Activated CD4-positive, alpha-beta T cell treated with anti-CD3 and anti-CD28 coated beads for 48 hours (primary cell): ENCODE measurements around the gene CSMD2.
"Not testable (repeated sequence)": the region's sequence is repeated elsewhere in the genome, so short reads cannot be mapped to it uniquely, and the experiment has no call there.

ENCODE experiments used
- DNase-seq: peaks from one replicate; pipeline ENCODE4 v3.0.0-alpha.2; 2020

The CSMD2 gene

GRCh38 chr1:34050709-34051485 lies 114.1 kb downstream of the CSMD2 start:
- DNase-seq, result no peak

- no peak for DNase-seq
Observed at GRCh38 chr1:34049994-34050393, 115.0 kb downstream of the CSMD2 start.

GRCh38 chr1:34049477-34049876 lies 115.6 kb downstream of the CSMD2 start:
- DNase-seq, result no peak

- no peak for DNase-seq
Observed at GRCh38 chr1:34037856-34038255, 127.2 kb downstream of the CSMD2 start.

GRCh38 chr1:34037109-34037508 lies 127.9 kb downstream of the CSMD2 start:
- DNase-seq, result no peak

- DNase-seq, result no peak
Observed at GRCh38 chr1:34034036-34034435, 131.0 kb downstream of the CSMD2 start.

GRCh38 chr1:34029954-34030353 lies 135.1 kb downstream of the CSMD2 start:
- DNase-seq, result no peak

GRCh38 chr1:34029515-34029914 lies 135.5 kb downstream of the CSMD2 start:
- no peak for DNase-seq

GRCh38 chr1:34028381-34029055 lies 136.5 kb downstream of the CSMD2 start:
- DNase-seq, result no peak

GRCh38 chr1:34025675-34026074 lies 139.4 kb downstream of the CSMD2 start:
- no peak for DNase-seq

- no peak for DNase-seq
Observed at GRCh38 chr1:34024485-34024884, 140.5 kb downstream of the CSMD2 start.

GRCh38 chr1:34019741-34020552 lies 145.1 kb downstream of the CSMD2 start:
- no peak for DNase-seq

- no peak for DNase-seq
Observed at GRCh38 chr1:34018285-34018684, 146.7 kb downstream of the CSMD2 start.

- not testable (repeated sequence) for DNase-seq
Observed at GRCh38 chr1:34016281-34016680, 148.7 kb downstream of the CSMD2 start.

GRCh38 chr1:34013958-34014737 lies 150.9 kb downstream of the CSMD2 start:
- DNase-seq, result peak; percentile 34

GRCh38 chr1:34013136-34013535 lies 151.9 kb downstream of the CSMD2 start:
- no peak for DNase-seq

GRCh38 chr1:34009340-34009985 lies 155.6 kb downstream of the CSMD2 start:
- DNase-seq, result no peak

GRCh38 chr1:34007760-34008159 lies 157.3 kb downstream of the CSMD2 start:
- DNase-seq, result no peak

GRCh38 chr1:34005309-34005708 lies 159.7 kb downstream of the CSMD2 start:
- no peak for DNase-seq

- no peak for DNase-seq
Observed at GRCh38 chr1:34002810-34003209, 162.2 kb downstream of the CSMD2 start.

GRCh38 chr1:33997127-33998036 lies 167.6 kb downstream of the CSMD2 start:
- no peak for DNase-seq
